ENCODE measurements around the gene EFCAB13. TPM values are rescaled to one million over a fixed set of nuclear protein-coding genes. Genes with fewer than 3 reads are reported as not detected.

EFCAB13 gene
- total and polyA plus RNA-seq, 4 donors, result 0.80 to 2.9 (median 2.3) TPM

GRCh38 chr17:47363171-47363570, 39.4 kb downstream of the EFCAB13 start:
- TF ChIP-seq ATF3 (IDR thresholded peaks at IDR 0.05) (no peak), YY1 (IDR thresholded peaks at IDR 0.05) (no peak), HNF4A (conservative IDR thresholded peaks at IDR 0.05) (no peak), SP1 (IDR thresholded peaks at IDR 0.05) (no peak), RAD21 (IDR thresholded peaks at IDR 0.05) (no peak), MAX (IDR thresholded peaks at IDR 0.05) (no peak), RXRA (IDR thresholded peaks at IDR 0.05) (no peak), FOXA1 (IDR thresholded peaks at IDR 0.05) (no peak)
- no peaks in the 10 kb centered on the region for H3K36me3 ChIP-seq (ENCODE audit: control insufficient read depth in 4 of 4, insufficient read depth in 3 of 4, low read depth in 1 of 4, low read length in 3 of 4)
- WGBS, result 75% methylated on average over 2 of the region's 2 CpGs
- H3K27ac ChIP-seq (ENCODE audit: low read depth in 1 of 2, low read length in 2 of 2), result no peak overlapping the region
- H3K27me3 ChIP-seq (ENCODE audit: control insufficient read depth in 4 of 4, insufficient read depth in 4 of 4, low read length in 3 of 4), result no peaks in the 10 kb centered on the region
- H3K4me3 ChIP-seq (ENCODE audit: low read depth in 1 of 3, low read length in 3 of 3), result no peak overlapping the region
- H3K4me1 ChIP-seq (ENCODE audit: control insufficient read depth in 4 of 4, insufficient read depth in 4 of 4, low read length in 3 of 4), result no peaks in the 10 kb centered on the region
- no peaks in the 10 kb centered on the region for H3K9me3 ChIP-seq (ENCODE audit: control insufficient read depth in 4 of 4, low read length in 3 of 4)
- no peak overlapping the region for H3K9ac ChIP-seq (ENCODE audit: low read depth in 1 of 2, low read length in 2 of 2)
- no peak for DNase-seq (ENCODE audit: low spot score)

GRCh38 chr17:47367257-47367656, 43.5 kb downstream of the EFCAB13 start:
- no peaks in the 10 kb centered on the region for H3K27me3 ChIP-seq (ENCODE audit: control insufficient read depth in 4 of 4, insufficient read depth in 4 of 4, low read length in 3 of 4)
- no peaks in the 10 kb centered on the region for H3K9me3 ChIP-seq (ENCODE audit: control insufficient read depth in 4 of 4, low read length in 3 of 4)
- H3K27ac ChIP-seq (ENCODE audit: low read depth in 1 of 2, low read length in 2 of 2), result no peak overlapping the region
- H3K36me3 ChIP-seq (ENCODE audit: control insufficient read depth in 4 of 4, insufficient read depth in 3 of 4, low read depth in 1 of 4, low read length in 3 of 4), result no peaks in the 10 kb centered on the region
- no peak overlapping the region for H3K9ac ChIP-seq (ENCODE audit: low read depth in 1 of 2, low read length in 2 of 2)
- TF ChIP-seq TAF1 (conservative IDR thresholded peaks at IDR 0.05) (no peak), FOXA1 (IDR thresholded peaks at IDR 0.05) (no peak), EGR1 (IDR thresholded peaks at IDR 0.05; ENCODE audit: low read depth in 2 of 2) (no peak), YY1 (IDR thresholded peaks at IDR 0.05) (no peak), ZBTB33 (IDR thresholded peaks at IDR 0.05) (no peak), GABPA (IDR thresholded peaks at IDR 0.05 in 1 of 2, conservative IDR thresholded peaks at IDR 0.05 in 1 of 2) (no peak), JUND (IDR thresholded peaks at IDR 0.05) (no peak), NR2F2 (IDR thresholded peaks at IDR 0.05) (no peak), RAD21 (IDR thresholded peaks at IDR 0.05) (no peak), HNF4A (conservative IDR thresholded peaks at IDR 0.05) (no peak), FOXA2 (IDR thresholded peaks at IDR 0.05) (no peak), MAX (IDR thresholded peaks at IDR 0.05) (no peak), RXRA (IDR thresholded peaks at IDR 0.05) (no peak), ATF3 (IDR thresholded peaks at IDR 0.05) (no peak), SP1 (IDR thresholded peaks at IDR 0.05) (no peak), CTCF (IDR thresholded peaks at IDR 0.05; ENCODE audit: low read depth, low read length, missing input control) (no peak), HNF4G (IDR thresholded peaks at IDR 0.05) (no peak), REST (IDR thresholded peaks at IDR 0.05) (no peak)
- H3K4me1 ChIP-seq (ENCODE audit: control insufficient read depth in 4 of 4, insufficient read depth in 4 of 4, low read length in 3 of 4), result no peaks in the 10 kb centered on the region
- no peak overlapping the region for H3K4me3 ChIP-seq (ENCODE audit: low read depth in 1 of 3, low read length in 3 of 3)
- 97% methylated on average over 10 of the region's 10 CpGs for WGBS
- no peak for DNase-seq (ENCODE audit: low spot score)

All from liver (tissue), 9 donors.